ENCODE data around the gene CXADR.

CXADR gene

DNA sequence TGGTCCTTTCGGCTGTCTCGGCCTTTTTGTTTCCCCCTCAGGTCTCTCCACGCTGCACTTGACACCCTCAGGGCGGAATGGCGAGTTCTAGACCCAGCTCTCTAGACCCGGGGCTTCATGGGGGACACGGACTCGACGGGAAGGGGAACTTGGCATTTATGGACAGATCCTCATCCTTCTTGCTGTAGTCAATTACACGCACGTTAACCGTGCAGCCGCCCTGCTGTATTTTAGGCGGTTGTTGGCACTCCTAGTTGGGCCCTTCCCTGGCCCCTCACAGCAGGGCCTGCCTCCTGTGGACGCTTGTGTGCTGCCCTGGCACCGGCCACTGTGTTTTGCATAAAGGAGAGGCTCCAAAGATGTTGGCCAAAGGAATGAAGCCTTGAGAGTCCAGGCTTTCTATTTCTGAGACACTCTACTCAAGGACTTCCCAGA is 100.4 kb downstream of the CXADR start:
- Histone ChIP-seq H3K9me3 (ENCODE audit: insufficient read depth, low read length) (no peaks in the 10 kb centered on the region), H3K4me3 (ENCODE audit: low read length) (peak overlapping the region; percentile 92), H3K4me1 (ENCODE audit: low read length) (peaks cover 13% of the 10 kb centered on the region), H3K27me3 (ENCODE audit: low read depth, low read length) (no peaks in the 10 kb centered on the region), H3K79me2 (ENCODE audit: low read length) (peaks cover 44% of the 10 kb centered on the region), H3K36me3 (replicated peaks; ENCODE audit: low read depth, low read length) (peaks cover 27% of the 10 kb centered on the region), H2AFZ (ENCODE audit: low read depth, low read length) (peak overlapping the region; percentile 92), H4K20me1 (ENCODE audit: insufficient read depth, low read length) (peaks cover 29% of the 10 kb centered on the region), H3K27ac (ENCODE audit: low read length) (no peak overlapping the region), H3K4me2 (ENCODE audit: low read length) (peak overlapping the region; percentile 70), H3K9ac (ENCODE audit: low read length) (peak overlapping the region; percentile 93)
- TF ChIP-seq, protein P1, sequence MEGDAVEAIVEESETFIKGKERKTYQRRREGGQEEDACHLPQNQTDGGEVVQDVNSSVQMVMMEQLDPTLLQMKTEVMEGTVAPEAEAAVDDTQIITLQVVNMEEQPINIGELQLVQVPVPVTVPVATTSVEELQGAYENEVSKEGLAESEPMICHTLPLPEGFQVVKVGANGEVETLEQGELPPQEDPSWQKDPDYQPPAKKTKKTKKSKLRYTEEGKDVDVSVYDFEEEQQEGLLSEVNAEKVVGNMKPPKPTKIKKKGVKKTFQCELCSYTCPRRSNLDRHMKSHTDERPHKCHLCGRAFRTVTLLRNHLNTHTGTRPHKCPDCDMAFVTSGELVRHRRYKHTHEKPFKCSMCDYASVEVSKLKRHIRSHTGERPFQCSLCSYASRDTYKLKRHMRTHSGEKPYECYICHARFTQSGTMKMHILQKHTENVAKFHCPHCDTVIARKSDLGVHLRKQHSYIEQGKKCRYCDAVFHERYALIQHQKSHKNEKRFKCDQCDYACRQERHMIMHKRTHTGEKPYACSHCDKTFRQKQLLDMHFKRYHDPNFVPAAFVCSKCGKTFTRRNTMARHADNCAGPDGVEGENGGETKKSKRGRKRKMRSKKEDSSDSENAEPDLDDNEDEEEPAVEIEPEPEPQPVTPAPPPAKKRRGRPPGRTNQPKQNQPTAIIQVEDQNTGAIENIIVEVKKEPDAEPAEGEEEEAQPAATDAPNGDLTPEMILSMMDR (IDR thresholded peaks at IDR 0.05; ENCODE audit: low read depth, low read length), result no peak
- TF ChIP-seq EZH2phosphoT487 (IDR thresholded peaks at IDR 0.05; ENCODE audit: low read depth), result no peak

DNA sequence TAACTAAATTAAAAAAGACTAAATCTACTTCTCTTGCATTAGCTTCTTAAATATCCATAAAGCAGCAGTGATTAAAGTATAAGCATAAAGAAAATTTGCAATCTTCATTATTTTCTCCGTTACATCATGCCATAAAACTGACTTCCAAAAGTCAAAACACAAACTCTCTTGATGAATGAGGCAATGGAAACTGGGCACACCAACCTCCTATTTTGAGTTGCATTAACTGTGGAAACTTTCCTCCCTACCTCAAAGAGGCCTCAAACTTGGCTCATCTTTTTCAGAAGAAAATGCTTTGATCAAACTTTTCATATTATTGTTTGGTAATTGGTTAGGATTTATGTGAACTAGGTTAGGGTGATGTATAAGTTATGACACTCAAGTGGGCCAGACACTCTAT is 104.0 kb downstream of the CXADR start:
- Histone ChIP-seq H3K4me2 (ENCODE audit: low read length) (no peak overlapping the region), H3K79me2 (ENCODE audit: low read length) (peaks cover 9% of the 10 kb centered on the region), H3K4me3 (ENCODE audit: low read length) (no peak overlapping the region), H3K27me3 (ENCODE audit: low read depth, low read length) (no peaks in the 10 kb centered on the region), H4K20me1 (ENCODE audit: insufficient read depth, low read length) (no peaks in the 10 kb centered on the region), H3K4me1 (ENCODE audit: low read length) (peaks cover 3% of the 10 kb centered on the region; the same call in 1 of the 2 replicates), H3K36me3 (replicated peaks; ENCODE audit: low read depth, low read length) (no peaks in the 10 kb centered on the region), H3K9me3 (ENCODE audit: insufficient read depth, low read length) (no peaks in the 10 kb centered on the region), H2AFZ (ENCODE audit: low read depth, low read length) (no peak overlapping the region), H3K9ac (ENCODE audit: low read length) (no peak overlapping the region), H3K27ac (ENCODE audit: low read length) (no peak overlapping the region)
- TF ChIP-seq EZH2phosphoT487 (IDR thresholded peaks at IDR 0.05; ENCODE audit: low read depth), result no peak
- TF ChIP-seq, protein P1 (IDR thresholded peaks at IDR 0.05; ENCODE audit: low read depth, low read length), result no peak

DNA sequence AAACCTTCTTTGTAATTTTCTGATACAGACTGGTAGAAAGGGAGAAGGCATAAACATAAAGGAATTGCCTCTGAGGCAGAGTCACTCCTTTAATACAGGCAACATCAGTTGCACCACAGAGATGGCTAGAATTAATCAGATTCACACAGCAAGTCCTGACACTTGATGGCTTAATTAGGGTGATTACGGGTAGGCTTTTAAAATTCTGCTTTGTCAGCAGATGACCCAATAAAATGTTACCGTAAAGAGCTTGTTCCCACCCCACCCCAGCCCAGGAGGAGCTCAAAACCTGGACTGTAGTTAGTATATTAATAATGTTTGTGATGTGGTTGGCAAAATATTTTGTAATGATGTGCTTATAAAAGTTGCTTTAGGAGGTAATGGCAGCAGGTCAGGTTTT is 109.2 kb downstream of the CXADR start:
- no peaks in the 10 kb centered on the region for H3K36me3 ChIP-seq (replicated peaks; ENCODE audit: low read depth, low read length)
- no peaks in the 10 kb centered on the region for H3K27me3 ChIP-seq (ENCODE audit: low read depth, low read length)
- TF ChIP-seq, protein P1 (IDR thresholded peaks at IDR 0.05; ENCODE audit: low read depth, low read length), result no peak
- TF ChIP-seq EZH2phosphoT487 (IDR thresholded peaks at IDR 0.05; ENCODE audit: low read depth), result no peak
- H2AFZ ChIP-seq (ENCODE audit: low read depth, low read length), result no peak overlapping the region
- H3K4me3 ChIP-seq (ENCODE audit: low read length), result no peak overlapping the region
- no peak overlapping the region for H3K9ac ChIP-seq (ENCODE audit: low read length)
- no peak overlapping the region for H3K4me2 ChIP-seq (ENCODE audit: low read length)
- H3K27ac ChIP-seq (ENCODE audit: low read length), result no peak overlapping the region
- no peaks in the 10 kb centered on the region for H3K4me1 ChIP-seq (ENCODE audit: low read length)
- H3K9me3 ChIP-seq (ENCODE audit: insufficient read depth, low read length), result no peaks in the 10 kb centered on the region
- H4K20me1 ChIP-seq (ENCODE audit: insufficient read depth, low read length), result no peaks in the 10 kb centered on the region
- H3K79me2 ChIP-seq (ENCODE audit: low read length), result no peaks in the 10 kb centered on the region

DNA sequence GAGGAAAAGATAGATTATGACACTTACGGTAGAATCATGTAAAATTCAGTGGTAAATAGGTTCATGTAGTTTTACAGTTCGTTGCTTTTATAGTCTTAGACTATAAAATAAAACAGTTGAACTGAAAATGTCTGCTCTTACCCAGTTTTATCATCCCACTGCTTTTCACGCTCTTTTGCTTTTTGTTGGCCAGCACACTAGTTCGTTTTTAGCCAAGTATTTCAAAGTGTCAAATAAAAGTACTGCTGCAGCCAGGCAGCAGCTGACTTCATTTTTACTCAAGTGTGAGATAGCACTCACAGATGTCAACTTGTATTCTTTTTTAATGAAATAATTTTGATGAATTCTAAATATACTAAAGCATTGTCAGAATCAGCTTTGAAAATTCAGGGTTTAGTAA is 118.4 kb downstream of the CXADR start:
- TF ChIP-seq, protein P1 (IDR thresholded peaks at IDR 0.05; ENCODE audit: low read depth, low read length), result no peak
- no peak for TF ChIP-seq EZH2phosphoT487 (IDR thresholded peaks at IDR 0.05; ENCODE audit: low read depth)
- H3K4me2 ChIP-seq (ENCODE audit: low read length), result no peak overlapping the region

More for the DNA sequence above, 118.4 kb downstream of the CXADR start:
- Histone ChIP-seq H3K9ac (ENCODE audit: low read length) (no peak overlapping the region), H2AFZ (ENCODE audit: low read depth, low read length) (no peak overlapping the region), H3K9me3 (ENCODE audit: insufficient read depth, low read length) (no peaks in the 10 kb centered on the region), H4K20me1 (ENCODE audit: insufficient read depth, low read length) (no peaks in the 10 kb centered on the region), H3K4me3 (ENCODE audit: low read length) (no peak overlapping the region), H3K79me2 (ENCODE audit: low read length) (no peaks in the 10 kb centered on the region), H3K36me3 (replicated peaks; ENCODE audit: low read depth, low read length) (no peaks in the 10 kb centered on the region), H3K4me1 (ENCODE audit: low read length) (no peaks in the 10 kb centered on the region), H3K27ac (ENCODE audit: low read length) (no peak overlapping the region), H3K27me3 (ENCODE audit: low read depth, low read length) (no peaks in the 10 kb centered on the region)

Measured in OCI-LY3 (cell line).